D341Med (cell line): ENCODE results near the gene RALGAPA2.

ENCODE experiments used
- DNase-seq: peaks from one replicate; pipeline ENCODE4 v3.0.0; 2012; ENCODE audit warnings: low spot score

RALGAPA2 gene

GRCh38 chr20:20535051-20535450 is 177.4 kb downstream of the RALGAPA2 start:
- DNase-seq, result no peak

GRCh38 chr20:20531283-20531682 is 181.2 kb downstream of the RALGAPA2 start:
- DNase-seq, result no peak

DNA sequence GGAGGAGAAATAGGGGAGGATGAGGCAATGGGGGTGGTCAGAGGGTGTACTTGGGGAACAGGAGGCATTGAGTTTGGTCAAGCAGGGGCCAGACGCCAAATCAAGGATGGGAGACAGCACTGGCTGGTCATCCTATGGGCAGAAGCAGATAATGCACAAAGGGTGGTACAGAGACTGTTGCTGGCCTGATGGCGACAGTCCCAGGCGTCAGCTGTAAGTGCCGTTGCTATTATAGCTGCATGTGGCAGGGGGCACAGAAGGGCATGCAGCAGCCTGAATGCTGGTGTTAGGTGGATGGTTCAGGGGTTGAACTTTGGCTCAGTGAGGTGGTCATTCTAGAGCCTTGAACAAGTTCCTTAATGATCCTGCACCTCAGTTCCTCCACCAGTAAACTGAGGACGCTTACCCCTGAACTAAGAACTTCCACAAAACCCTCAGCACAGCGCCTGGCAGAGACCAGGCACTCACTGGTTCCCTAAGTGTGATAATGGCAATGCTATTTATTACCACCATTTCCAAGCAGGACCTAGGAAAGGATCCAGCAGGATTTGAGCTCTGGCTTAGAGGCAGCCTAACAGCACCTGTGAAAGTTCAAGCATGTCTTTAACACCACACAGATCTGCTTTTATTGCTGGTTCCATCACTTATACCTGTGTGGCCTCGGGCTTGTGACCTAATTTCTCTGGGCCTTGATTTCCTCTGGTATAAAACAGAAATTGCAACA is 181.9 kb downstream of the RALGAPA2 start:
- no peak for DNase-seq

DNA sequence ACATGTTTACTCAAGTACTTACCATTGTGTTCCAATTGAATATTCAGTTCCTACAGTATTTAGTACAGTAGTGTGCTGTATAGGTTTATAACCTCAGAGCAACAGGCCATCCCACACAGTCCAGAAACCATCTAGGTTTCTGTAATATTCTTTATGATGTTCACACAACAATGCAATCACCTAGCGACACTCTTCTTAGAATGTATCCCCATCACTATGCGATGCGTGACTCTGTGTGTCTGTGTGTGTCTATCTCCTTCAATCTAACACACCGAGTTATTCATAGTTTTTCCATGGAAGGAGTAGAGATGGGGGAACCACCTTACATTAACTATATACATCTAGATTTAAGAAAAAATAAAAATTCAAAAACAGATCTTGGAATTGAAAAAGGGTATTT is 182.8 kb downstream of the RALGAPA2 start:
- no peak for DNase-seq

- DNase-seq, result no peak
Observed at GRCh38 chr20:20528861-20529260, 183.6 kb downstream of the RALGAPA2 start.

GRCh38 chr20:20527661-20528060 is 184.8 kb downstream of the RALGAPA2 start:
- DNase-seq, result no peak

DNA sequence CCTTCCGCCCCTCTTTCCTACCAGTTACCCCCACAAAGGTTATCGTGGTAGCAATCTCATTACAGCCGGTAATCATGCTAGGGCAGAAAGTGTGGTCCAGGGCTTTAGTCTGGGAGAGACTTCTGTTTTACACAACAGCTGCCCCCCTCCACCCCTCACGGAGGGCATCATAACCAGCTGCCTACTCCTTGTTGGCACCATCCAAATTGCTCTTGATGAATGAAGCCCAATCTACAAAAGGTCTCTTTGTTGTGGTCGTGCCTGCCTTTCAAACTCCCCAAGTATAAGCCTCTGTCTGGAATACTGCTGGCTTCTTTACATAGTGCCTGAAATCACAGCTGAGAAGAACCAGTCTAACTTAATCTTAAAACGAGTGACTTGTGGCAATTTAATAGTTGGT is 186.7 kb downstream of the RALGAPA2 start:
- no peak for DNase-seq

DNA sequence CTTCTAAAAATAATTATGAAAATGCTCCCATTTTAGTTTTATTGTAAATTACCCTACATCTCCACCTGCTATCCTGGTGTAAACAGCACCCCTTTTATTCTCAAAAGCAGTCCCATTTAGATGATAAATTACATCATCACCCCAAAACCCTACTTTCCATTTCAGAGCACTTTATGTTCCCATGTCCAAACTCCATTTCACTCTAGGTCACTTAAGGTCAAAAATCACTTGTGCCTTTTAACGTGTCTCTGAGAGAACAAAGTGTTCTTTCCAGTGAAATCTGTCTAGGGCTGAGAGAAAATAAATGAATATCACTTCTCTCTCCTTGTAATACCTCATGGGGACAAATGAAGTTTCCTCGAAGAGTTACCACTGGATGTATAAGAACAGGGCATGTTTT is 187.2 kb downstream of the RALGAPA2 start:
- DNase-seq, result no peak

DNA sequence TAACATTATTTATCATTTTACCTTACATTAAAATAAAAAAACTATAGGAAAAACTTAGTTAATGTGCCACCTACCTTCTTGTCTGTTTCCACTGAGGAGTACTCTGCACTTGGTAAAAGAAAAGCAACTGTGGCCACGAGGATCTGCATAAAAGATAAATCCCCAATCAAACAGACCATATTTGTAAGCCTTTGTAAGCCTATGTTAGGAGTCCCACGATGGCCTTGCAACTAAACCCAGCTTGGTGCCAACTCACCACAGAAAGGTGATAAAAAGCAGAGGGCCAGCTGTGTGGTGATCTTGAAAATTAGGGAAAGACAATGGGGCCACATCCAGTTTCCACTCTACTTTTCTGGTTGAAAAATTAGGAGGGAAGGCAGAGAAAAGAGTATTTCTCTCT is 187.7 kb downstream of the RALGAPA2 start:
- DNase-seq, result no peak

DNA sequence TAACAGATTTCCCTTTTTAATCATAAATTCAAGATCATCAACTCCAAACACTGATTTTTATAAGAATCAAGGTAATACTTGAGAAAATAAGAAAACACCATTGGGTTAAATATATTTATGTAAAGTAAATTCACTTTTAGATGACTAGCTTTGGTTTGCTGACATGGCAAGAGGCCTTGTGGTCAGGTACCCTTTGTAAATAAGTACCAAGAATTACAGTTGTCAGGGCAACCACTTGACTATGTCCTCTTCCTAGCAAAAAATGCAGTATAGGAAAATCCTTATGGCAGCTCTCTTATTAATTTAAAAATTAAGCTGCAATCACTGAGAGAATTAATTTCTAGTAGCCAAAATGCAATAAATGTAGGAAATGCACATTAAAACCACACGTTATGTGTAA is 190.7 kb downstream of the RALGAPA2 start:
- DNase-seq, result no peak

GRCh38 chr20:20520776-20521175 is 191.7 kb downstream of the RALGAPA2 start:
- no peak for DNase-seq

GRCh38 chr20:20519269-20519668 is 193.2 kb downstream of the RALGAPA2 start:
- DNase-seq, result no peak

DNA sequence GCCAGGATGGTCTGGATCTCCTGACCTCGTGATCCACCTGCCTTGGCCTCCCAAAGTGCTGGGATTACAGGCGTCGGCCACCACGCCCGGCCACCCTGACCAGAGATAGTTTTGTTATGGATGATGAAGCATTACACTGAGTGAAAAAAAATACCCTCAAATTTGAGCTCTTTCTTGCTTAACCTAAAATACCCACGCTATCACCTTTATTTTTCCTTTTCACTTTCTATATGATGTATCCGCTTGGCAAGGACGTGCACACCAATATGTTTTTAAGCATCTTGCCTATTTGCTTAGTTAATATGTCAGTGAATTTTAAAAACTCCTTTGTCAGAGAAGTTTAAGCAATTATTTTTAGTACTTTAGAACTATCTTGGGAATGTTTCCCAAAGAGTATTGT is 194.2 kb downstream of the RALGAPA2 start:
- no peak for DNase-seq

GRCh38 chr20:20517296-20517695 is 195.1 kb downstream of the RALGAPA2 start:
- no peak for DNase-seq

- DNase-seq, result no peak
Observed at GRCh38 chr20:20513720-20514119, 198.7 kb downstream of the RALGAPA2 start.

- no peak for DNase-seq
Observed at GRCh38 chr20:20505554-20505953, 206.9 kb downstream of the RALGAPA2 start.

DNA sequence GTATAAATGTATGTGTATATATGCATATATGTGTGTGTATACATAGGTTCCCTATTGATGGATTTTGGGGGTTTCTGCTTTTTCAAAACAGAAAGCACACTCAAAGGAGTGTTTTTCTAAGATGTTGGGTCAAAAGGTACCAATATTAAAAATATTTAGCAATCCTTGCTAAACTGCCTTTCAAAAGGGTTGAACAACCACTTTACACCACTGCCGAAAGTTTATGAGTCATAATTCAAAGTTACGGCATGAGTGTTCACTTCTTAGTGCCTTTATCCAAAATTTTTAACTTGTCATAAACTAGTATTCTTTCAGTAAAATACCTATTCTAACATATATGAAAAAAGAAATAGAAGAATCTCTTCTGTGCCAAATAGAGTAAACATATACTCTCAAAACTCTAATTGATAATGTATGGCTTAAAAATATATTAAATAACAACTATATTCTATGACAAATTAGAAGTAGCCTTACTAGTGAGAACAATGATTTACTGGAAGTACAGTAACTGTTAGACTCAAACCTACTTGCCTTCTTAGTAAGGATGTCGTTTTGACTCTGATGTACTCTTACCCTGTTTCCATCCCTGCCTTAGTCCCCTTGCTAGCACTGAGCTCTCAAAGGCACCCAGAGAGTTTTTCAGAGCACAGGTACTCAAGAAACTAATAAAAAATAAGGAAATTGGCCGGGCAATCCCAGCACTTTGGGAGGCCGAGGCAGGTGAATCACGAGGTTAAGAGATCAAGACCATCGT is 208.5 kb downstream of the RALGAPA2 start:
- no peak for DNase-seq

DNA sequence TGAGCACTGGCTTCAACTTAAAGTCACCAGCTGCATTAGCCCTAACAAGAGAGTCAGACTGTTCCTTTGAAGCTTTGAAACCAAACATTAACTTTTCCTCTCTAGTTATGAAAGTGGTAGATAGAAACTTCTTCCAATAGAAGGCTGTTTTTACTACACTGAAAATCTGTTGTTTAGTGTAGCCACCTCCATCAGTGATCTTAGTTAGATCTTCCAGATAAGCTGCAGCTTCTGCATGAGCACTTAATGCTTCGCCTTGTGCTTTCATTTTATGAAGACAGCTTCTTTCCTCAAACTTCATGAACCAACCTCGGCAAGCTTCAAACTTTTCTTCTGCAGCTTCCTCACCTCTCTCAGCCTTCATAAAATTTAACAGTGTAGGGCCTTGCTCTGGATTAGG is 211.3 kb downstream of the RALGAPA2 start:
- no peak for DNase-seq

GRCh38 chr20:20500312-20500711 is 212.1 kb downstream of the RALGAPA2 start:
- no peak for DNase-seq

DNA sequence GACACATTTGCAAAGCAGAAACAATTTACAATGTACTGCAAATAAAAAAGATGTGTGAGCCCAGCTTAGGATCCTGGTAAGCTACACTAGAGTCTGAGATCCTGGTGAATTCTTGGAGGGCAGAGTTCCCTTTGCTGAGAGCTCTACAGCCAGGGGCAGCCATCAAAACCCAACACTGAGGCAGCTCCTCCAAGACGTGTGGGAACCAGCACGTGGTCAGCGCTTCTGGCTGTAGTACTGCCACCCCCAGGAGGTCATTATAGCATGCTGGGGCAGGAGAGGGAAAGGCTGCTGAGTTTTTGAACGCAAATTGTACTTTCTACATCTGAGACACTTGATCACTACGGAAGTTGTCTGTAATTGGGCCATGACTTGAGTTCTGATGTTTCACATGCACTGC is 213.0 kb downstream of the RALGAPA2 start:
- DNase-seq, result no peak

DNA sequence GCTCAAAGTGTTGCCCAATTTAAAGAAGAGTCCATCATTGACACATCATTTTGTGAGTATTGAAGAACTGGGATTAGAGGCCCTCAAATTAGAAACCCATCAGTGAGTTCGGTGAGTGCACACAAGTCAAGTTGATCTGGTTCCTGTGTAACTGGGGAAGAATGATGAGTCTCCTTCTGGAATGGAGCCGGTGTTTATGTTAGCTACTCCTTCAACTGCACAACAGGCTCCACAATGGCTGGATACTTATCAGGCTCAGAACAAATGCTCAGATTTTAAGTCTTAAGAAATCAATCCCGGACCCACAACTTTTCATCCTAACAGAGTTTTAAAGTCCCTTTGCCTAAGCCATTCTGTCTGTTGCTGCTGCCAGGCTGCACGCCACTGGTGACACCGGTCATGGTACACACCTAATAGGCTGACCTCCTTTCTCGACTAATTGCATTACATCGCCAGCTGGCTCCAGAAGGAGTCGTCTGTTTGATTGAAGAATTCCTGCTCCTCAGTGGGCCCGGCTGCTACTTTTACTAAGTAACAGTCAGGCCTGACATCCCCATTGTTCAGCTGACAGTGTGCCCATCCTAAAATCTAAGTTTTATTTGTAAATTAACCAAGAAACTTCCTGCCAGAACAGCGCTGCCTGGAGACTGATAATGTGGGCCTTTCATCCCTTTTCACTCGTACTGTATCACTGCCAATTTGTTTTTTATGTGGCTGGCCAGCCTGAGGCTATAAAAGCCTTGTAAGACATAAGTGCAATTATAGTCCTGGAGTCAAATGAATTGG is 214.2 kb downstream of the RALGAPA2 start:
- no peak for DNase-seq

DNA sequence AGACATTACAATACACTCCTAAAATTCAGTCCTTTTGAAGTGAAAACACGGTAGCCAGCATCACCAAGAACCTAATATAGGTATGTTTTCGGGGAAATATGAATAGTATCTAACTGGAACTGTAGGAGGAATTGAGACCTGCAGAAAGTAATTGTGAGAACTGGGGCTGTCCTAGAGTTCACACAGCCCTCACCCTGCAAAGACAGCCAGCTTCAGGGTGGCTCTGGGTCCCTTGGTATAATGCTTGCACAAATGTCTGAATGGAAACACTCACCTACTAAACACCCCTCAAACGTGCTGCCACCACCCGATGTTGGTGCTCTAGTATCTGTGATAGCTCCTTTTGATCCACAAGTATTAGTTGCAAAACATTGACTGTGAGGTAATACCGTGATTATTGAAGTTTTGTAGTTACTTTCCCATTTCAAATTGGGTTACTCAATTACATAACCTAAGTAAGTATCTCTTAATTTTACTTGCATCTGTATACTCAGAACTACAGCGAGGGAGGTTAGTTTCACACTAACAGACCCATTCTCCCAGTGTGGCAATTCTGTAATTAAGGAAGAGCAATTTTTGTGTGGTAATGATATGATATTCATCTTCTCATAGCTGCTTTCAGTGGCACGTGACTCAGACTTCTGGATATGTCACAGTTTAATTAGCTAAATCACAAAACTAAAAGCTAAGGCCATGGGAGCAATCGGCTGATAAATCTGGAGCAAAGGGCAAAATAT is 215.0 kb downstream of the RALGAPA2 start:
- no peak for DNase-seq
